Measurements from ENCODE around the gene KATNA1.

DNA sequence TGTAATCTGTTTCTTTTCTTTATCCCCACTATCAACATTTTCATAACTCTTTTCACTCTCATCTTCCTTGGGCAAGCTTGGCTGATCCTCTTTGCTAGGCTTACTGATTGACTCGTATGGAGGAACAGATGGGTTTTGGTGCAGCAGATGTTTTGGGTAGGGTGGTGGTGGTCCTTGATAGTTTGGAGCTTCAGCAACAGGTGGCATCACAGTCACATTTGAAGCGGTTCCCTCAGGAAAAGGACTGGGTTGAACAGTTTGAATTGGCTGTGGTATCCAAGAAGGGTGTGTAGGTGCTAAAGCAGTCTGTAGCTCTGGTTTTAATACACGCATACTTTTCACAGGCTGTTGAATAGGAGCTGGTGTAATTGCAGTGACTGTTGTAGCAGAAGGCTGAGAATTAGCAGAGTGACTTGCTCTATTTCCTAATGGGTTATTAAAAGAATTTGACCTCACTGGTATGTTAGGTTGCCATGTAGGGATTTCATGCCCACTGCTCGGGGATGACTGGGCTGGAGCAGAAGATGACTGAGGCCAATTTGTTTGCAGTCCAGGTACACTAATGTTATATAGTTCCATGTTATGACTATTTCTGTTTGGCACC is 34.8 kb upstream of the KATNA1 start:
- TF ChIP-seq POLR2AphosphoS5 (IDR thresholded peaks at IDR 0.05; ENCODE audit: borderline replicate concordance, low read depth, low read length) = no peak
- TF ChIP-seq EZH2 (IDR thresholded peaks at IDR 0.05) = no peak
